ENCODE measurements around the gene PSRC1.

PSRC1 gene

GRCh38 chr1:109247401-109248365, 35.3 kb downstream of the PSRC1 start:
- DNase-seq (ENCODE audit: low read depth), result no peak

- no peak for DNase-seq (ENCODE audit: low read depth)
Measured at GRCh38 chr1:109246141-109246551, 36.8 kb downstream of the PSRC1 start.

- no peak for DNase-seq (ENCODE audit: low read depth)
Measured at GRCh38 chr1:109243860-109244552, 38.9 kb downstream of the PSRC1 start.

GRCh38 chr1:109243221-109243620, 39.7 kb downstream of the PSRC1 start:
- DNase-seq (ENCODE audit: low read depth), result no peak

- no peak for DNase-seq (ENCODE audit: low read depth)
Measured at GRCh38 chr1:109242387-109242786, 40.6 kb downstream of the PSRC1 start.

GRCh38 chr1:109241841-109242345, 41.1 kb downstream of the PSRC1 start:
- no peak for DNase-seq (ENCODE audit: low read depth)

GRCh38 chr1:109241344-109241743, 41.6 kb downstream of the PSRC1 start:
- DNase-seq (ENCODE audit: low read depth), result no peak

- DNase-seq (ENCODE audit: low read depth), result no peak
Measured at GRCh38 chr1:109240158-109241152, 42.5 kb downstream of the PSRC1 start.

GRCh38 chr1:109239409-109240068, 43.4 kb downstream of the PSRC1 start:
- DNase-seq (ENCODE audit: low read depth), result no peak

- DNase-seq (ENCODE audit: low read depth), result no peak
Measured at GRCh38 chr1:109239047-109239408, 43.9 kb downstream of the PSRC1 start.

- no peak for DNase-seq (ENCODE audit: low read depth)
Measured at GRCh38 chr1:109238382-109238781, 44.6 kb downstream of the PSRC1 start.

GRCh38 chr1:109237512-109237911, 45.4 kb downstream of the PSRC1 start:
- DNase-seq (ENCODE audit: low read depth), result no peak

- DNase-seq (ENCODE audit: low read depth), result no peak
Measured at GRCh38 chr1:109235137-109235536, 47.8 kb downstream of the PSRC1 start.

GRCh38 chr1:109231066-109231465, 51.9 kb downstream of the PSRC1 start:
- no peak for DNase-seq (ENCODE audit: low read depth)

Measured in GM04503 (cell line).